ENCODE results near the gene MYO16. TPM values are rescaled to one million over a fixed set of nuclear protein-coding genes. Genes with fewer than 3 reads are reported as not detected.

Gene MYO16
- total RNA-seq, 2 donors from 2014 or later = 0.42 TPM; not detected in 1

DNA sequence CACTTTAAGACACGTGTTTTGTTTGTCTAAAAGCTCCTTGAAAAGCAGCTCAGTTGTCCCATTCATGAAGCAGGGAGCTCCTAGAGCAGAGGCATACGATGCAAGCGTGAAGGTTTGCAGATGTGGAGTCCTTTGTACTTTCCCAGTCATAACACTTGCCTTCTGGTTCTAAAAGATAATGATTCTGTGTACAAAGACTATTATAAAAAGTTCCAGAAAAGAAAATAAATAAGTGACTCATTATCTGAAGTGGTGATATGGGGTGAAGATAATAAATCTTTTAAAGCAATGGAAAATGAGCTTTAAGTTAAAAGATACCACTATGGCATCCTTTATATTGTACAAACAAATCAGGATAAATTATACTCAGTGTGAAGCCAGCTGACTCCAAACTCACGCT is 569.9 kb downstream of the MYO16 start:
- H3K36me3 ChIP-seq = no peaks in the 10 kb centered on the region
- H3K27ac ChIP-seq = no peak overlapping the region
- ATAC-seq (ENCODE audit: insufficient number of reproducible peaks, low FRiP score, low read depth) (no peak), DNase-seq (ENCODE audit: low spot score) (no peak)
- H3K27me3 ChIP-seq (replicated peaks; ENCODE audit: insufficient read depth) = no peaks in the 10 kb centered on the region
- TF ChIP-seq, protein P1, sequence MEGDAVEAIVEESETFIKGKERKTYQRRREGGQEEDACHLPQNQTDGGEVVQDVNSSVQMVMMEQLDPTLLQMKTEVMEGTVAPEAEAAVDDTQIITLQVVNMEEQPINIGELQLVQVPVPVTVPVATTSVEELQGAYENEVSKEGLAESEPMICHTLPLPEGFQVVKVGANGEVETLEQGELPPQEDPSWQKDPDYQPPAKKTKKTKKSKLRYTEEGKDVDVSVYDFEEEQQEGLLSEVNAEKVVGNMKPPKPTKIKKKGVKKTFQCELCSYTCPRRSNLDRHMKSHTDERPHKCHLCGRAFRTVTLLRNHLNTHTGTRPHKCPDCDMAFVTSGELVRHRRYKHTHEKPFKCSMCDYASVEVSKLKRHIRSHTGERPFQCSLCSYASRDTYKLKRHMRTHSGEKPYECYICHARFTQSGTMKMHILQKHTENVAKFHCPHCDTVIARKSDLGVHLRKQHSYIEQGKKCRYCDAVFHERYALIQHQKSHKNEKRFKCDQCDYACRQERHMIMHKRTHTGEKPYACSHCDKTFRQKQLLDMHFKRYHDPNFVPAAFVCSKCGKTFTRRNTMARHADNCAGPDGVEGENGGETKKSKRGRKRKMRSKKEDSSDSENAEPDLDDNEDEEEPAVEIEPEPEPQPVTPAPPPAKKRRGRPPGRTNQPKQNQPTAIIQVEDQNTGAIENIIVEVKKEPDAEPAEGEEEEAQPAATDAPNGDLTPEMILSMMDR (IDR thresholded peaks at IDR 0.05) = no peak
- peaks cover 0 to 4% of the 10 kb centered on the region in 2 donors for H3K4me1 ChIP-seq (ENCODE audit: control insufficient read depth in 1 of 2, low read depth in 2 of 2)
- no peaks in the 10 kb centered on the region for H3K9me3 ChIP-seq
- no peak overlapping the region for H3K4me3 ChIP-seq

GRCh38 chr13:109200556-109200955 is 571.1 kb downstream of the MYO16 start:
- H3K4me3 ChIP-seq = no peak overlapping the region
- H3K4me1 ChIP-seq (ENCODE audit: control insufficient read depth in 1 of 2, low read depth in 2 of 2) = peaks cover 0 to 4% of the 10 kb centered on the region in 2 donors
- H3K27ac ChIP-seq = no peak overlapping the region
- no peaks in the 10 kb centered on the region for H3K36me3 ChIP-seq
- no peaks in the 10 kb centered on the region for H3K9me3 ChIP-seq
- no peak for ATAC-seq (ENCODE audit: insufficient number of reproducible peaks, low FRiP score, low read depth)
- TF ChIP-seq, protein P1 (IDR thresholded peaks at IDR 0.05) = no peak
- no peaks in the 10 kb centered on the region for H3K27me3 ChIP-seq (replicated peaks; ENCODE audit: insufficient read depth)
- no peak for DNase-seq (ENCODE audit: low spot score)

DNA sequence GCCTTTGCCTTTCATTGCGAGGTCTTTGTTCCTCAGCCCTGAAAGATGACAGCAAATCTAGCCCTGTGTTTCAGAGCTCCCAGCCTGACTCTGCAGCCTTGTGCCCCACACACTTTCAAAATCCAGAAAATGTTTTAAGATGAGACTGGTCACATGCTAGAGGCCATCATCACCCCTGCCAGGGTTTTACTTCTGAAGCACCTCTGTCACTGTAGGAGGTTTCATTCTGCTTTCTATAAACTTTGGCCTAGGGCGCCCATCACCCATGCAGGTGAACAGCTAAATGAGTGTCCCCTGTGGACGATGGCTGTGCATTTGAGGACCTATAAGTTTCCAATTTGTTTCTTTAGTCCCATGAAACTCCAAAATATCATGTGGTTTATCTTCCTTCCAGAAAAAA is 574.2 kb downstream of the MYO16 start:
- TF ChIP-seq, protein P1 (IDR thresholded peaks at IDR 0.05) = no peak
- H3K9me3 ChIP-seq = no peaks in the 10 kb centered on the region
- no peak overlapping the region for H3K27ac ChIP-seq
- no peak for DNase-seq (ENCODE audit: low spot score)
- H3K4me1 ChIP-seq (ENCODE audit: control insufficient read depth in 1 of 2, low read depth in 2 of 2) = peaks cover 0 to 4% of the 10 kb centered on the region in 2 donors
- ATAC-seq (ENCODE audit: insufficient number of reproducible peaks, low FRiP score, low read depth) = no peak
- no peaks in the 10 kb centered on the region for H3K27me3 ChIP-seq (replicated peaks; ENCODE audit: insufficient read depth)
- H3K36me3 ChIP-seq = no peaks in the 10 kb centered on the region
- H3K4me3 ChIP-seq = no peak overlapping the region

GRCh38 chr13:109204252-109204651 is 574.8 kb downstream of the MYO16 start:
- TF ChIP-seq, protein P1 (IDR thresholded peaks at IDR 0.05) = no peak
- Histone ChIP-seq H3K4me1 (ENCODE audit: control insufficient read depth in 1 of 2, low read depth in 2 of 2) (peaks cover 0 to 4% of the 10 kb centered on the region in 2 donors), H3K4me3 (no peak overlapping the region), H3K27ac (no peak overlapping the region), H3K36me3 (no peaks in the 10 kb centered on the region), H3K9me3 (no peaks in the 10 kb centered on the region), H3K27me3 (replicated peaks; ENCODE audit: insufficient read depth) (no peaks in the 10 kb centered on the region)
- DNase-seq (ENCODE audit: low spot score) = no peak
- no peak for ATAC-seq (ENCODE audit: insufficient number of reproducible peaks, low FRiP score, low read depth)

DNA sequence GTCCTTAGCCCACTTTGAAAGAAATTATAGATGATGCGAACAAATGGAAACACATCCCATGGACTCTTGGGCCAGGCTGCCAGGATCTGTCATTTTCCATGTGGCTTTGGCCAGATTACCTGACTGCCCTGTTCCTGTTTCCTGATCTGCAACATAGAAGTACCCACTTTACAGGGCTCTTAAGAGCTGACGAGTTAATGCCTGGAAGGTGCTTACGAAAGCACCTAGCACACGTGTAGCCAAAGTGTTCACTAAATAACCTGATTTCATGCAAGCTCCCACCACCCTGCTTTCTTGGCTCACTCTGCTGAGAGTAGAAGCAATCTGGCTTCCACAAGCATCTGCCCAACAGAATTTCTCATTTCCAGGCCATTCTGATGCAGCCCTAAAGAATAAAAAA is 575.2 kb downstream of the MYO16 start:
- H3K9me3 ChIP-seq = no peaks in the 10 kb centered on the region
- H3K4me3 ChIP-seq = no peak overlapping the region
- H3K27ac ChIP-seq = no peak overlapping the region
- H3K4me1 ChIP-seq (ENCODE audit: control insufficient read depth in 1 of 2, low read depth in 2 of 2) = peaks cover 0 to 4% of the 10 kb centered on the region in 2 donors
- H3K27me3 ChIP-seq (replicated peaks; ENCODE audit: insufficient read depth) = no peaks in the 10 kb centered on the region
- TF ChIP-seq, protein P1 (IDR thresholded peaks at IDR 0.05) = no peak
- no peak for ATAC-seq (ENCODE audit: insufficient number of reproducible peaks, low FRiP score, low read depth)
- no peak for DNase-seq (ENCODE audit: low spot score)
- H3K36me3 ChIP-seq = no peaks in the 10 kb centered on the region

Measured in thoracic aorta (tissue), 2 donors.